IMR-90 (cell line): Measurements from ENCODE around the gene TLR10. TPM values are rescaled to one million over a fixed set of nuclear protein-coding genes. Genes with fewer than 3 reads are reported as not detected.

Source experiments
- ATAC-seq: fragments of 200-7000 bp; cut with Tn5 transposase; 2 replicates; pipeline ENCODE4 v1.9.1; 2020; ENCODE audit warnings: low read depth, mild to moderate bottlenecking, moderate library complexity
- BruUV-seq: library from RNA; stranded (reverse); fragments of 400-500 nt; replicated peaks from 2 replicates; lab custom pipeline; 2021; lab: Mats Ljungman, UMichigan
- CTCF ChIA-PET: fragments of 300-600 bp; formaldehyde crosslinking; extraction: SDS; loops from one replicate; lab custom pipeline; 2021; ENCODE audit warnings: antibody characterized with exemption; lab: Yijun Ruan, JAX
- POLR2A ChIA-PET: fragments of 300-600 bp; sonication (Branson Sonifier 250); formaldehyde crosslinking; loops from one replicate; lab custom pipeline; 2022; ENCODE audit warnings: antibody characterized with exemption; ENCODE audit not compliant: unreplicated experiment; lab: Charles Lee
- DNase-seq: peaks from one replicate; pipeline ENCODE4 v3.0.0; 2013
- H2AFZ ChIP-seq: replicated peaks from 2 replicates; pipeline ENCODE3; 2013; ENCODE audit warnings: low read length, mild to moderate bottlenecking; ENCODE audit not compliant: poor library complexity
- H2AK5ac ChIP-seq: 2 replicates; pipeline ENCODE4 v1.6.1; 2013; ENCODE audit warnings: low read depth, low read length, inconsistent platforms
- H2AK9ac ChIP-seq: replicated peaks from 2 replicates; pipeline ENCODE3; 2013; ENCODE audit warnings: mild to moderate bottlenecking, low read depth, low read length, moderate library complexity; ENCODE audit not compliant: poor library complexity
- H2BK120ac ChIP-seq: 2 replicates; pipeline ENCODE4 v1.6.1; 2013; ENCODE audit warnings: low read depth, low read length, inconsistent platforms
- H2BK15ac ChIP-seq: 3 replicates; pipeline ENCODE4 v1.6.1; 2013; ENCODE audit warnings: low read depth, low read length, inconsistent platforms
- H2BK20ac ChIP-seq: 2 replicates; pipeline ENCODE4 v1.6.1; 2013; ENCODE audit warnings: low read depth, mild to moderate bottlenecking, inconsistent platforms, low read length, moderate library complexity
- H2BK5ac ChIP-seq: 2 replicates; pipeline ENCODE4 v1.6.1; 2013; ENCODE audit warnings: mild to moderate bottlenecking, low read depth, low read length, inconsistent platforms; ENCODE audit not compliant: poor library complexity, severe bottlenecking
- H3K14ac ChIP-seq: replicated peaks from 2 replicates; pipeline ENCODE4 v1.6.1; 2013; ENCODE audit warnings: low read depth, low read length, inconsistent platforms
- H3K18ac ChIP-seq: 2 replicates; pipeline ENCODE4 v1.6.1; 2013; ENCODE audit warnings: low read depth, low read length, control low read depth
- H3K23ac ChIP-seq: 2 replicates; pipeline ENCODE4 v1.6.1; 2013; ENCODE audit warnings: low read depth, low read length, inconsistent platforms
- H3K27ac ChIP-seq: 2 replicates; pipeline ENCODE4 v1.5.1; 2013; ENCODE audit warnings: mild to moderate bottlenecking, control low read depth, low read length; ENCODE audit not compliant: insufficient read depth
- H3K27me3 ChIP-seq: 2 replicates; pipeline ENCODE4 v1.6.1; 2013; ENCODE audit warnings: low read length; ENCODE audit not compliant: control insufficient read depth, insufficient read depth
- H3K36me3 ChIP-seq: 2 replicates; pipeline ENCODE4 v1.6.1; 2013; ENCODE audit warnings: low read length, mixed read lengths; ENCODE audit not compliant: control insufficient read depth, insufficient read depth
- H3K4ac ChIP-seq: 2 replicates; pipeline ENCODE4 v1.6.1; 2013; ENCODE audit warnings: low read depth, low read length, inconsistent platforms
- H3K4me1 ChIP-seq: 2 replicates; pipeline ENCODE4 v1.6.1; 2013; ENCODE audit warnings: low read length, mixed read lengths; ENCODE audit not compliant: control insufficient read depth, insufficient read depth
- H3K4me2 ChIP-seq: 2 replicates; pipeline ENCODE4 v1.6.1; 2013; ENCODE audit warnings: low read depth, mild to moderate bottlenecking, control low read depth, low read length, moderate library complexity
- H3K4me3 ChIP-seq: 2 replicates; pipeline ENCODE4 v1.5.1; 2013; ENCODE audit warnings: low read depth, mild to moderate bottlenecking, control low read depth, low read length, moderate library complexity; ENCODE audit not compliant: insufficient read depth
- H3K56ac ChIP-seq: 2 replicates; pipeline ENCODE4 v1.6.1; 2013; ENCODE audit warnings: low read length, inconsistent platforms; ENCODE audit not compliant: insufficient read depth; ENCODE audit errors: extremely low read depth
- H3K79me1 ChIP-seq, 2 experiments: 2 replicates each; pipeline ENCODE4 v1.6.1; 2013; ENCODE audit warnings: low read length in 2 of 2, inconsistent platforms in 1 of 2, low read depth in 1 of 2
- H3K9ac ChIP-seq: 2 replicates; pipeline ENCODE4 v1.6.1; 2013; ENCODE audit warnings: low read depth, low read length, control low read depth
- H3K9me1 ChIP-seq: 2 replicates; pipeline ENCODE4 v1.6.1; 2013; ENCODE audit warnings: low read length, inconsistent platforms; ENCODE audit not compliant: insufficient read depth
- H3K9me3 ChIP-seq: 2 replicates; pipeline ENCODE4 v1.6.1; 2013; ENCODE audit warnings: low read length; ENCODE audit not compliant: control insufficient read depth, insufficient read depth
- H4K20me1 ChIP-seq: 2 replicates; pipeline ENCODE4 v1.6.1; 2013; ENCODE audit warnings: low read length, inconsistent platforms; ENCODE audit not compliant: insufficient read depth
- H4K5ac ChIP-seq: 2 replicates; pipeline ENCODE4 v1.6.1; 2013; ENCODE audit warnings: mild to moderate bottlenecking, low read depth, low read length, control low read depth
- H4K8ac ChIP-seq, 2 experiments: 2 replicates each; pipeline ENCODE4 v1.6.1; 2013; ENCODE audit warnings: low read depth in 2 of 2, low read length in 2 of 2, control low read depth in 1 of 2, inconsistent platforms in 1 of 2
- H4K91ac ChIP-seq: 2 replicates; pipeline ENCODE4 v1.6.1; 2013; ENCODE audit warnings: low read depth, low read length, inconsistent platforms; ENCODE audit not compliant: insufficient read depth
- MXI1 ChIP-seq: IDR thresholded peaks from 2 replicates; pipeline ENCODE4 v1.6.1; 2012; ENCODE audit warnings: low read depth, mild to moderate bottlenecking, low read length, moderate library complexity, borderline replicate concordance
- NFE2L2 ChIP-seq: fragments of 150-350 bp; IDR thresholded peaks from 2 replicates; pipeline ENCODE4 v1.6.1; 2016; ENCODE audit warnings: low read depth, mild to moderate bottlenecking, low read length
- RAD21 ChIP-seq: IDR thresholded peaks from 2 replicates; pipeline ENCODE4 v1.6.1; 2012; ENCODE audit warnings: low read length, improper control_type of control experiment
- RCOR1 ChIP-seq: IDR thresholded peaks from 2 replicates; pipeline ENCODE4 v1.6.1; 2012; ENCODE audit warnings: mild to moderate bottlenecking, low read length, improper control_type of control experiment; ENCODE audit not compliant: insufficient replicate concordance
- SMC3 ChIP-seq: fragments of 150-350 bp; IDR thresholded peaks from 2 replicates; pipeline ENCODE4 v1.6.1; 2016; ENCODE audit warnings: low read depth, mild to moderate bottlenecking, antibody characterized with exemption, low read length, moderate library complexity
- WGBS, 2 experiments: methylation state at CpG; one replicate each; pipeline versions ENCODE4 v1.1.5 to v1.1.7; 2013; ENCODE audit warnings: missing lambda C conversion rate in 2 of 2; ENCODE audit not compliant: insufficient read length in 1 of 2; ENCODE audit errors: extremely low coverage in 2 of 2; 5-methylcytosine and 5-hydroxymethylcytosine counted together
- dilution Hi-C: fragments of 300-500 bp; cut with HindIII; formaldehyde crosslinking; loops from one replicate; pipeline ENCODE4 v1.14.3; 2018; ENCODE audit warnings: low sequenced_read_pairs; ENCODE audit not compliant: unreplicated experiment
- in situ Hi-C: fragments of 300-500 bp; cut with MboI; formaldehyde crosslinking; loops from 3 replicates; pipeline ENCODE4 v1.14.3; 2019; ENCODE audit warnings: low sequenced_read_pairs, inconsistent platforms, mixed read lengths
- intact Hi-C: fragments of 100-400 bp; cut with micrococcal nuclease; formaldehyde crosslinking; loops from 2 replicates; pipeline ENCODE4 v1.10.0; 2022
- polyA plus RNA-seq, 3 experiments: library from polyadenylated mRNA; depleted of rRNA; stranded (reverse); fragments of >200 nt; gene quantifications; 2 replicates each; pipeline ENCODE4 v1.2.3, GENCODE V29; 2012; ENCODE audit warnings: low replicate concordance in 1 of 3
- total RNA-seq: library from RNA; depleted of rRNA; stranded (reverse); fragments of >200 nt; gene quantifications from 2 replicates; pipeline ENCODE4 v1.2.3, GENCODE V29; 2012

The TLR10 gene
- total and polyA plus RNA-seq, 2 of the 4 experiments (the other 2 are of a cell fraction) = not detected

DNA sequence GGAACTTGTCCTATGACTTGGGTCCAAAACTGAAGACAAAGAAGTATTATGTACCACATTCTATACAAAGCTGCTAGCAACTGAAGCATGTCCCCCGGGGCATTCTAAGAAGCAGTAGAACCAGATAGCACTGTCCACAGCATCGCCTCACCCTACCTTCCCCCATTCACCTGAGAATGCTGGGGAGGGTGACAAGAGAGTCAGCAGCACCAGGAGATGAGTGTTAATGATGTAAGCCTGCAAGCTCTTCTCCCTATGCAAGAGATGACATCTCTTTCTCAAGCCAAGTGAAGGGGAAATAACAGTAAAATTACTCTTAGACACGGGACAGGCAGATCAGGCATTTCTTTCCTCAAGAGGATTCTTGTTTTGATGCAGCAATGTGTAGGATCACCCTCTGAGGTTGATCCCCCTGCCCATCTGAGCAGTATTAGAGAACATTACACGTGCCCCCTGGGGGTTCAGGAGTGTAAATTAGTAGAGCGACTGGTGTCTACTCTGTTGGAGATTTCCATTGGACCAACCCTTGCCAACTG is 35.7 kb upstream of the TLR10 start:
- dilution Hi-C loops = no loop called here
- CTCF ChIA-PET = no interaction called here
- ATAC-seq = no peak

More for the DNA sequence above, 35.7 kb upstream of the TLR10 start:
- H4K20me1 ChIP-seq = no peaks in the 10 kb centered on the region
- 0 out of 2 replicates have a peak overlapping the region, but pooled peaks have one; percentile 10 for H3K14ac ChIP-seq
- no peak overlapping the region; a peak in 1 of 4 replicates for H4K8ac ChIP-seq
- POLR2A ChIA-PET = no interaction called here
- H3K4ac ChIP-seq = peak overlapping the region; percentile 69; the same call in 1 of the 2 replicates
- H3K9ac ChIP-seq = no peak overlapping the region
- H2BK20ac ChIP-seq = peak overlapping the region; percentile 77
- peaks cover 7% of the 10 kb centered on the region; the same call in 1 of the 2 replicates for H3K9me3 ChIP-seq
- TF ChIP-seq RAD21 = no peak
- TF ChIP-seq NFE2L2 = no peak
- TF ChIP-seq RCOR1 = no peak
- TF ChIP-seq SMC3 = no peak
- TF ChIP-seq MXI1 = no peak
- in situ Hi-C loops (no loop called here), intact Hi-C loops (no loop called here)
- peak overlapping the region; percentile 10; the same call in 1 of the 3 replicates for H2BK15ac ChIP-seq
- no peaks in the 10 kb centered on the region; the same call in 1 of the 2 replicates for H3K9me1 ChIP-seq
- no peak overlapping the region for H2AFZ ChIP-seq
- no CpG with 5 or more reads among the region's 5 CpGs for WGBS, 2 experiments
- DNase-seq = no peak
- no peaks in the 10 kb centered on the region for H3K36me3 ChIP-seq
- H2BK120ac ChIP-seq = peak overlapping the region; percentile 51; the same call in 1 of the 2 replicates
- peak overlapping the region; percentile 67; the same call in 1 of the 2 replicates for H4K5ac ChIP-seq
- no peak overlapping the region for H3K4me2 ChIP-seq
- H4K91ac ChIP-seq = peak overlapping the region; percentile 66
- no peaks in the 10 kb centered on the region for H3K79me1 ChIP-seq
- no peaks in the 10 kb centered on the region for H3K27me3 ChIP-seq
- no peak overlapping the region for H3K23ac ChIP-seq
- H2AK5ac ChIP-seq = no peak overlapping the region
- H2AK9ac ChIP-seq = no peak overlapping the region
- no peak overlapping the region for H3K27ac ChIP-seq
- BruUV-seq = no TSS peak
- peaks cover 17% of the 10 kb centered on the region for H3K4me1 ChIP-seq
- no peak overlapping the region for H2BK5ac ChIP-seq
- no peak overlapping the region for H3K4me3 ChIP-seq
- H3K18ac ChIP-seq = peak overlapping the region; percentile 42; the same call in 1 of the 2 replicates
- no peak overlapping the region for H3K56ac ChIP-seq
